Smooth muscle cell (in vitro differentiated cells): ENCODE results near the gene FAM222A. TPM values are rescaled to one million over a fixed set of nuclear protein-coding genes. Genes with fewer than 3 reads are reported as not detected.

Experiments
- DNase-seq: peaks from one replicate; lab custom pipeline; 2025; ENCODE audit not compliant: unreplicated experiment; lab: John Stamatoyannopoulos, UW
- H2AFZ ChIP-seq: fragments of 200-600 bp; sonication (generic); 2 replicates; pipeline ENCODE4 v1.6.0; 2016; ENCODE audit warnings: antibody characterized with exemption, low read depth, mild to moderate bottlenecking
- H3F3A ChIP-seq: fragments of 200-600 bp; sonication (generic); 2 replicates; pipeline ENCODE4 v1.6.0; 2017; ENCODE audit warnings: antibody characterized with exemption, low read depth
- H3K27ac ChIP-seq: fragments of 200-600 bp; sonication (generic); 2 replicates; pipeline ENCODE4 v1.5.1; 2016; ENCODE audit warnings: low read depth, mild to moderate bottlenecking
- H3K27me3 ChIP-seq: fragments of 200-600 bp; sonication (generic); 2 replicates; pipeline ENCODE4 v1.6.1; 2016; ENCODE audit warnings: low read depth, mild to moderate bottlenecking
- H3K36me3 ChIP-seq: fragments of 200-600 bp; sonication (generic); 2 replicates; pipeline ENCODE4 v1.5.1; 2016; ENCODE audit warnings: low read depth
- H3K4me1 ChIP-seq: fragments of 200-600 bp; sonication (generic); 2 replicates; pipeline ENCODE4 v1.5.1; 2016; ENCODE audit warnings: low read depth
- H3K4me2 ChIP-seq: fragments of 200-600 bp; sonication (generic); 2 replicates; pipeline ENCODE4 v1.6.0; 2016; ENCODE audit warnings: mild to moderate bottlenecking
- H3K4me3 ChIP-seq: fragments of 200-600 bp; sonication (generic); 2 replicates; pipeline ENCODE4 v1.5.1; 2016; ENCODE audit warnings: mild to moderate bottlenecking
- H3K79me2 ChIP-seq: fragments of 200-600 bp; sonication (generic); 2 replicates; pipeline ENCODE4 v1.6.0; 2016; ENCODE audit warnings: low read depth, mild to moderate bottlenecking
- H3K9ac ChIP-seq: fragments of 200-600 bp; sonication (generic); 2 replicates; pipeline ENCODE4 v1.6.0; 2016; ENCODE audit warnings: low read depth
- H3K9me3 ChIP-seq: fragments of 200-600 bp; sonication (generic); replicated peaks from 2 replicates; pipeline ENCODE4 v1.5.1; 2016; ENCODE audit warnings: low read depth
- H4K20me1 ChIP-seq: fragments of 200-600 bp; sonication (generic); 2 replicates; pipeline ENCODE4 v1.6.0; 2016; ENCODE audit warnings: low read depth
- WGBS: methylation state at CpG from one replicate; pipeline ENCODE4 v1.1.7; 2016; ENCODE audit warnings: low lambda C conversion rate; 5-methylcytosine and 5-hydroxymethylcytosine counted together
- polyA plus RNA-seq: library from polyadenylated mRNA; unstranded; fragments of >200 nt; fragmentation: Nextera tagmentation; extraction: Ambion mirVana; gene quantifications from 2 replicates; pipeline ENCODE4 v1.2.1, GENCODE V29; 2016
- total RNA-seq: library from RNA; depleted of rRNA; stranded (reverse); fragments of >200 nt; gene quantifications from 2 replicates; pipeline ENCODE4 v1.2.3, GENCODE V29; 2014
- TF ChIP-seq, protein P1 (sequence below): fragments of 200-600 bp; sonication (generic); IDR thresholded peaks from 2 replicates; pipeline ENCODE4 v1.5.1; 2017; ENCODE audit warnings: borderline replicate concordance, mild to moderate bottlenecking, antibody characterized with exemption; ENCODE audit not compliant: insufficient read depth, poor library complexity, severe bottlenecking

Gene FAM222A
- total and polyA plus RNA-seq, 2 experiments from 2014 or later, result 0.85 to 1.7 TPM

DNA sequence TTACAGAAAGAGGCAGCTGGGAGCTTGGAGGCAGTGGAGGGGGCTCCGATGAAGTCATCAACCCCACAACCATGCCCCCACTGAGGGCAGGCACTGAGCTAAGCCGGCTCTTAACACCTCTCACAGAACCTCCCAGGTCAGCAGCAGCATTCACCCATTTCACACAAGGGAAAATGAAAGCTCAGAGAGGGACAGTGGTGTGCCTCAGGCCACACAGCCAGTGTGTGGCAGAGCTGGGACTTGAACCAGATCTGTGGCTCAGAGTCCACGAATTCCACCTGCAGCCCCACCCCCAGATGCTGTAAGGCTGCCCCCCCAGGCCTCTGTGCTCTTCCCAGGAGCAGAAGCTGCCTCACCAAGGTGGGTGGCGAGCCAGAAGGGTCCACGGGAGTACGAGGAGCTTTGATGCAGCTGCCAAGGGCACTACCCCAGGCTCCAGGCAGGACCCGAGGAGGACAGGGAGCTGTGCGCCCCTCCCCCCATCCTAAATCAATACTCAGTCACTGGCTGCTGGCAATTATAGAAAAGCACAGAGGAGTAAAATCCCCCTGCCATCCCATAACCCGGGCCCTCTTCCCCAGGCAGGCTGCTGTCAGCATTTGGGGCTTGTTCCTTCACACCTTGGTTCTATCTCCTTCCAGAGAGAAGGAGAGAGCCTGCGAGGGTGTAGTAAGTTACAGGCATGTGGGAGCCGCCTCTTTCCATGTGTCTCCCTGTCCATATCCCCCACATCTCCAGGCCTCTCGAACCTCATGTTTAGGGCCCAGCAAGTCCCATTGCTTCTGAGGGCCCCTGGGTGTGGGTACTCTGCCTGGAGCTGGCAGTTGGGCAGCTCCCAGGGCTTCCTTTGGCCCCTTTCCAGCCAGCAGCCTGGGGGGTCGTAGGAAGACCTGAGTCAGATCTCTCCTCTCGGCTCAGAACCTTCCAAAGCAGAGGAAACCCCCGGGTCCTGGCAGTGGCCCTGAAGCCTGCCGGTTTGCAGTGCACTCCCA is 47.6 kb downstream of the FAM222A start:
- no peaks in the 10 kb centered on the region for H3K4me1 ChIP-seq
- 82% methylated on average over 16 of the region's 16 CpGs for WGBS
- no peak overlapping the region for H3K9ac ChIP-seq
- no peak overlapping the region for H3K27ac ChIP-seq
- H3K4me3 ChIP-seq, result no peak overlapping the region
- H2AFZ ChIP-seq, result no peak overlapping the region
- no peak for DNase-seq
- no peaks in the 10 kb centered on the region for H3K9me3 ChIP-seq
- H3K79me2 ChIP-seq, result no peaks in the 10 kb centered on the region
- H3K4me2 ChIP-seq, result no peak overlapping the region
- no peaks in the 10 kb centered on the region for H3K27me3 ChIP-seq
- no peaks in the 10 kb centered on the region for H3F3A ChIP-seq
- TF ChIP-seq, protein P1, sequence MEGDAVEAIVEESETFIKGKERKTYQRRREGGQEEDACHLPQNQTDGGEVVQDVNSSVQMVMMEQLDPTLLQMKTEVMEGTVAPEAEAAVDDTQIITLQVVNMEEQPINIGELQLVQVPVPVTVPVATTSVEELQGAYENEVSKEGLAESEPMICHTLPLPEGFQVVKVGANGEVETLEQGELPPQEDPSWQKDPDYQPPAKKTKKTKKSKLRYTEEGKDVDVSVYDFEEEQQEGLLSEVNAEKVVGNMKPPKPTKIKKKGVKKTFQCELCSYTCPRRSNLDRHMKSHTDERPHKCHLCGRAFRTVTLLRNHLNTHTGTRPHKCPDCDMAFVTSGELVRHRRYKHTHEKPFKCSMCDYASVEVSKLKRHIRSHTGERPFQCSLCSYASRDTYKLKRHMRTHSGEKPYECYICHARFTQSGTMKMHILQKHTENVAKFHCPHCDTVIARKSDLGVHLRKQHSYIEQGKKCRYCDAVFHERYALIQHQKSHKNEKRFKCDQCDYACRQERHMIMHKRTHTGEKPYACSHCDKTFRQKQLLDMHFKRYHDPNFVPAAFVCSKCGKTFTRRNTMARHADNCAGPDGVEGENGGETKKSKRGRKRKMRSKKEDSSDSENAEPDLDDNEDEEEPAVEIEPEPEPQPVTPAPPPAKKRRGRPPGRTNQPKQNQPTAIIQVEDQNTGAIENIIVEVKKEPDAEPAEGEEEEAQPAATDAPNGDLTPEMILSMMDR, result no peak
- no peaks in the 10 kb centered on the region for H4K20me1 ChIP-seq
- H3K36me3 ChIP-seq, result no peaks in the 10 kb centered on the region

DNA sequence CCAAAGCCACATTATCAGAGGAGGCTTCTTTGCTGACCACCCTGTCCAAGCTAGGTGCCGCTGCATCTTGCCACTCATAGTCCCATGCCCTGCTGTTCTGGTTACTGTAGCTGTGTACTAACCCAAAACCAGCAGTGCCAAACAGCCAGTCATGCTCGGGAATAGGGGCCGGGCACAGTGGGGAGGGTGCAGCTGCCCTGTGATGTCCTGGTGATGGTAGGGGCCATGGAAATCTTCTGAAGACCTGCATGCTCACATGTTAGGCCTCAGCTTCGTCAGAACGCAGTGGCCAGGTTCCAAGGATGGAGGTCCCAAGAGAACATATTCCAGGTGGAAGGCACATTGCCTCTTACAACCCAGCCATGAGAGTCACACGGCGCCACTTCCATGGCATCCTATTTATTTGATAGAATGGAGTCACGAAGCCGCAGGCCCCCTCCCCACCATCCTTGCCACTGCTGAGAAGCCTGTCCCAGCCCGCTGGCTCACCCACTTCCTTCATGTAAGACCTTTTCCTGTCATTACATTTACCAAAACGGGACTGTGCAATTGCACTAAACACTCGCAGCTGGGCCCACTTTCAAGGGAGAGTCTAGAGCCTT is 48.5 kb downstream of the FAM222A start:
- H2AFZ ChIP-seq, result no peak overlapping the region
- H3K9ac ChIP-seq, result no peak overlapping the region
- no peaks in the 10 kb centered on the region for H3K4me1 ChIP-seq
- no peak for DNase-seq
- 95% methylated on average over 12 of the region's 12 CpGs for WGBS
- no peaks in the 10 kb centered on the region for H3K27me3 ChIP-seq
- H3K4me2 ChIP-seq, result no peak overlapping the region
- TF ChIP-seq, protein P1, result no peak
- H3K4me3 ChIP-seq, result no peak overlapping the region
- H3K36me3 ChIP-seq, result no peaks in the 10 kb centered on the region
- H3F3A ChIP-seq, result no peaks in the 10 kb centered on the region
- no peaks in the 10 kb centered on the region for H3K79me2 ChIP-seq
- no peaks in the 10 kb centered on the region for H3K9me3 ChIP-seq
- no peak overlapping the region for H3K27ac ChIP-seq
- H4K20me1 ChIP-seq, result no peaks in the 10 kb centered on the region

DNA sequence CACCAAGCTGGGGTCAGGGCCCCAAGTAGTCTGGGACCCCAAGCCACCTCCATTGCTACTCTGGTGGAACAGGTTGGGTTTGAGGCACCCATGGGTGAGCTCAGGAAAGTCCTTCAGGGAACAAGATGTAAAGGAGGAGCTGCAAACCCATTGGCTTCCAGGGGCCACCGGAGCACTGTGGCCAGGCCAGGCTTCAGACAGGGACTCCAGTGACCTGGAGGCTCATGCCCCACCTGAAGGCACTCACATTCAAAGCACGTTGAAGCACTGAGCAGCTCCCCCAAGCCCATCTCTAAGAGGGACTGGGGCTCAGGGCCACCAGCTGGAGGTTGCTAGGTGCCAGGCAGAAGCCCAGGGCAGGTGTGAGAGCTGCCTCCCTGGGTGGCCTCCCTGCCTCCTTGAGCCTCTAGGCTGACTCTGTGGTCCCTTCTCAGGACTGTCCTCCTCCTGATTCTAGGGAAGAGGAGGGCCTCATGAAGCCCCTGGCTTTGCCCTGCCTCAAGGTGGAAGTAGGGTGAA is 49.1 kb downstream of the FAM222A start:
- no peaks in the 10 kb centered on the region for H4K20me1 ChIP-seq
- TF ChIP-seq, protein P1, result no peak
- H3K36me3 ChIP-seq, result no peaks in the 10 kb centered on the region
- no peak overlapping the region for H3K4me2 ChIP-seq
- no peak for DNase-seq
- H3K27ac ChIP-seq, result no peak overlapping the region
- 91% methylated on average over 2 of the region's 2 CpGs for WGBS
- no peaks in the 10 kb centered on the region for H3K4me1 ChIP-seq
- H3K4me3 ChIP-seq, result no peak overlapping the region
- H3F3A ChIP-seq, result no peaks in the 10 kb centered on the region
- H3K79me2 ChIP-seq, result no peaks in the 10 kb centered on the region
- no peaks in the 10 kb centered on the region for H3K27me3 ChIP-seq
- H3K9me3 ChIP-seq, result no peaks in the 10 kb centered on the region
- no peak overlapping the region for H3K9ac ChIP-seq
- H2AFZ ChIP-seq, result no peak overlapping the region
